ENCODE measurements around the gene CASP7.

DNA sequence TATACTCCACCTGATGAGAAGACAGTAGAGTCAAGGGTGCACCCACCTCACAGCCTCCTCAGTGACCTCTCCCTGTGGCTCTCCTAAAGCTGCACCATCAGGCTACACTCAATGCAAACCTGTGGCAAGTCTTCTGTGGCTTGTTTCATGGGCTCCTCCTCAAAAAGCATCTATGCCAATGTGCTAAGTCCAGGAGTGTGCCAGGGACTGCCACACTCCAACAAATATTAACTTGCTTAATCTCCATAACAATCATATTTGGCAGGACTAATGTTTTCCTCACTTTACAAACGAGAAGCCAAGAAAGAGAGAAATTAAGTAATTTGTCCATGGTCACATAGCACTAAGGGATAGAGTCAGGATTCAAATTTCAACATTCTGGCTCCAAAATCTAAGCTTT is 27.8 kb upstream of the CASP7 start:
- TF ChIP-seq, protein P1, sequence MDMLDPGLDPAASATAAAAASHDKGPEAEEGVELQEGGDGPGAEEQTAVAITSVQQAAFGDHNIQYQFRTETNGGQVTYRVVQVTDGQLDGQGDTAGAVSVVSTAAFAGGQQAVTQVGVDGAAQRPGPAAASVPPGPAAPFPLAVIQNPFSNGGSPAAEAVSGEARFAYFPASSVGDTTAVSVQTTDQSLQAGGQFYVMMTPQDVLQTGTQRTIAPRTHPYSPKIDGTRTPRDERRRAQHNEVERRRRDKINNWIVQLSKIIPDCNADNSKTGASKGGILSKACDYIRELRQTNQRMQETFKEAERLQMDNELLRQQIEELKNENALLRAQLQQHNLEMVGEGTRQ (CRISPR knock-in tag; IDR thresholded peaks at IDR 0.05) = no peak
- TF ChIP-seq, protein P2, sequence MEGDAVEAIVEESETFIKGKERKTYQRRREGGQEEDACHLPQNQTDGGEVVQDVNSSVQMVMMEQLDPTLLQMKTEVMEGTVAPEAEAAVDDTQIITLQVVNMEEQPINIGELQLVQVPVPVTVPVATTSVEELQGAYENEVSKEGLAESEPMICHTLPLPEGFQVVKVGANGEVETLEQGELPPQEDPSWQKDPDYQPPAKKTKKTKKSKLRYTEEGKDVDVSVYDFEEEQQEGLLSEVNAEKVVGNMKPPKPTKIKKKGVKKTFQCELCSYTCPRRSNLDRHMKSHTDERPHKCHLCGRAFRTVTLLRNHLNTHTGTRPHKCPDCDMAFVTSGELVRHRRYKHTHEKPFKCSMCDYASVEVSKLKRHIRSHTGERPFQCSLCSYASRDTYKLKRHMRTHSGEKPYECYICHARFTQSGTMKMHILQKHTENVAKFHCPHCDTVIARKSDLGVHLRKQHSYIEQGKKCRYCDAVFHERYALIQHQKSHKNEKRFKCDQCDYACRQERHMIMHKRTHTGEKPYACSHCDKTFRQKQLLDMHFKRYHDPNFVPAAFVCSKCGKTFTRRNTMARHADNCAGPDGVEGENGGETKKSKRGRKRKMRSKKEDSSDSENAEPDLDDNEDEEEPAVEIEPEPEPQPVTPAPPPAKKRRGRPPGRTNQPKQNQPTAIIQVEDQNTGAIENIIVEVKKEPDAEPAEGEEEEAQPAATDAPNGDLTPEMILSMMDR (IDR thresholded peaks at IDR 0.05) = no peak
